ENCODE results near the gene ZMIZ1.
"Not testable (repeated sequence)": the region's sequence is repeated elsewhere in the genome, so short reads cannot be mapped to it uniquely, and the experiment has no call there.

ZMIZ1 gene

DNA sequence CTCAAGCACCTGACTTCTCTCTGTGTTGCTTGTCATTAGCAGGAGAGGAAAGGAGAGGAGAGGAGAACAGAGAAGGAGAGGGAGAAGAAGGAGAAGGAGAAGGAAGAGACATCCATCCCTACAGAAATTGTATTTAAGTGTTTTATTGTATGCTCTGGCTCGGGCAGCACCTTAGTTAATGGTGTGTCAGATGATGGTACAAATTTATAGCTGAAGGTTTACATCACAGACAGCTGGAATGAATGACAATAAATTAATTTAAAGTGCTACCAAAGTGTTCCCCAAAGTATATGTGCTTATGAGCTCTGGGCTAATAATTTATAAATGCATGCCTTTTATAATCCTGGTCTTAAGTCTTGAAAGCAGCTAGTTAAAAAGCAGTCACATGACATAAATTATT is 38.1 kb upstream of the ZMIZ1 start:
- no peak for DNase-seq

DNA sequence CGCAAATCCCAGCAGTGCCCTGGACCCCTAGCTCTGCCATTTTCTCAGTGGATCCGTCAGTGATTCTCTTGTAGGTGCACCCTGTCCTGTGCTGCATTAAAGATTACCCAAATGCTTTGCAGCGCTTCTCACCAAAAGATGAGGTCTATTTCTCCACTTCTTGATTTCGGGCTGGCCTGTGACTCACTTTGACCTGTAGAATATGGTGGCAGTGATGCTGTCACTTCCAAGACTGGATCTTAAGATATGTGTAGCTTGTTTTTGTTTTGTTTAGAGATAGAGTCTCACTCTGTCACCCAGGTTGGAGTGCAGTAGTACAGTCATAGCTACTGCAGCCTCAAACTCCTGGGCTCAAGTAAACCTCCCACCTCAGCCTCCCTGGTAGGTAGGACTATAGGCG is 37.0 kb upstream of the ZMIZ1 start:
- no peak for DNase-seq

DNA sequence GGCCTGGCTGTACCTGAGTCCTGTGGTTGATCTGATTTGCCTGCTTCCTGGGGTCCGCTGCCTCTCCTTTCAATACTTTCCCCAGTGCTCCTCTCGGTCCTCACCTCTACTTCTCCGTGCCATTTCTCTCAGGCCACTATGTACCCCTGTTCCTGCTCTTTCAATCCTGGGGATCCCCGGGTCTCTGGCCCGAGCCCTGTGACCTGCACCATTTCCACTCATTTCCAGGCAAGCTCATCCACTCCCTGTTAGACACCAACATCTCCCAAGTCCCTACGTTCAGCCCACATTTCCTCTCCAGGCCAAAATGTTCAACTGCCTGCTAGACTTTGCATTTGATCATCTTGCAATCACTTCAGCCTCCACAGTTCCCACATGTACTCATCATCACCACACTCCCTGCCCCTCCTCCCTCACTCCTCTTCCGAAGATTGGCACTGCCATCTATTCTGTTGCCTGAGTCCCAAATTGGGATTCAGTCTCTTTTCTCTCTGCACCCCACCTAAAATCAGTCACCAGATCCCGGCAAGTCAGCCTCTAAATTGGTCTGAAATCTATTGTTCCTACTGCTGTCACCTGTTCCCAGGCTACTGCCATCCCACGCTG is 34.4 kb upstream of the ZMIZ1 start:
- no peak for DNase-seq

DNA sequence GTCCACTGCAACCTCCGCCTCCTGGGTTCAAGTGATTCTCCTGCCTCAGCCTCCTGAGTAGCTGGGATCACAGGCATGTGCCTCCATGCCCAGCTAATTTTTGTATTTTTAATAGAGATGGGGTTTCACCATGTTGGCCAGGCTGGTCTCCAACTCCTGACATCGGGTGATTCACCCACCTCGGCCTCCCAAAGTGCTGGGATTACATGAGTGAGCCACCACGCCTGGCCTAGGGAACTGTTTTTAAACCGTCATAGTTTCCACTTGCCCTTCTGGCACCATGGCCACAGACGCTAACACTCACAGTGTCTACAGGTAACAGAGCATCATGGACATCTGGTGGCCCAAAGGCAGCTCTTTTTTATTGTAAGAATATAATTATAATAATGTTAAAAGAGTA is 32.4 kb upstream of the ZMIZ1 start:
- DNase-seq, result not testable (repeated sequence)

DNA sequence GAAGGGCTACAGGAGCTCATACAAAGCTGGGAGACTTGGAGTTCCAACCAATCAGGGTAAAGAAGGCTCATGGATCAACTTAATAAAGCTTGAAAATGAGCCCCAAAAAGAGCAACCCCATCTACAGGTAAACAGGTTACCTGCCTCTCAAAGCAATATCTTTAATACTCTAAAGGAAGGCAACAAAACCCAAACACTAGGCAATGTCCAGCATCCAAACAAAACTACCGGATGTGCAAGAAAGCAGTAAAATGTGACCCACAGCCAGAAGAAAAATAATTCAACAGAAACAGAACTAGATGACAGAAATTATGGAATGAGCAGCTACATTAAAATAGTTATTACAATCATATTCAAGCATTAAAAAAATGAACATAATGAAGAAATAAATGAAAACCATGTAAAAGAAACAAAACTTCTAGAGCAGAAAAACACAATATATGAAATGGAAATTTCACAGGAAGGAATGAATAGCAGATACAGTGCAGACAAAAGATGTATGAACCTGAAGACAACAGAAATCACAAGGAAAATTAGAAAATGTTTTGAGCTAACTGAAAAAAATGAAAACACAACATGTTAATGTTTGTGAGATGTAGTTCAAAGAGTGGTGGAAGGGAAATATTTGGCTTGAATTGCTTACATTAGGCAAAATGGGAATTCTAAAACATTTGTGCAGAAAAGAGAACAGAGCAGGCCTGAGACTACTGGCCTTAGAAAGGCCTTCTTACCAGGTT is 30.5 kb upstream of the ZMIZ1 start:
- DNase-seq, result no peak

DNA sequence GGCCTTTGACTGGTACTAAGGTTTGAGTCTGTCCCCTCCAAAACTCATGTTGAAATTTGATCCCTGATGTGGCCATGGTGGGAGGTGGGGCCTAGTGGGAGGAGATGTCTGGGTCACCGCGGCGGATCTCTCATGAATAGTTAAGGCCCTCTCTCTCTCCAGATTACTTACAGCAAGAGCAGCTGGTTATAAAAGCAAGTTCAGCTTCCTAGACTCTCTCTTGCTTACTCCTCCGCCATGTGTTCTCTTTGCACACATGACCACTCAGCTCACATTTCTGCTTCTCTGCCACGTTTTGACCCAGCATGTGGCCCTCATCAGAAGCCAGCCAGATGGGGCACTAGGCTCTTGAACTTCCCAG is 29.9 kb upstream of the ZMIZ1 start:
- DNase-seq, result no peak

DNA sequence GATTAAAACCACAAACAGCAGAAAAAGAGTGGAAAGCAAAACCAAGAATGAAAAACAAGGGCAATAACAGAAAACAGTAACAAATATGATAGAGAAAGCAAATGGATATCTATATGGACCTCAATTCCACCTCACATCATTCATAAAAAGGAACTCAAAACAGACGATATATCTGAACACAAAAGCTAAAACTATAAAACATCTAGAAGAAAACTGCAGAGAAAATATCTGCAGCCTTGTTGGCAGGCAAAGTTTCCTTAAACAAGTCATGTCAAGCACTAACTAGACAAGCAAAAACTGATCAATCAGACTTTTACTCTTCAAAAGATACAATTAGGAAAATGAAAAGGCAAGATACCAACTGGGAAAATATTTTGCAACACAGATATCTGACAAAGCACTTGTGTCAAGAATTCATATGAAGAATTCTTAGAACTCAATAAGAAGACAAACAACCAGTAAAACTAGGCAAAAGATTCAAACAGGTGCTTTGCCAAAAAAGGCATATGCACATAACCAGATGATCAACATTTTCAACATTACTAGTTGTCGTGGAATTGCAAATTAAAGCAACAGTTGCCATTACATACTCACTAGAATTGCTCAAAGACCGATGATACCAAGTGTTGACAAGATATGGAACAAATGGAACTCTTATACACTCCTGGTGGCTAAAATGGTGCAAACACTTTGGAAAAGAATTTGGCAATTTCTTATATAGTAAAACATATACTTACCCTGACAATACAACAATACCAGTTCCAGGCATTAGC is 25.9 kb upstream of the ZMIZ1 start:
- no peak for DNase-seq

DNA sequence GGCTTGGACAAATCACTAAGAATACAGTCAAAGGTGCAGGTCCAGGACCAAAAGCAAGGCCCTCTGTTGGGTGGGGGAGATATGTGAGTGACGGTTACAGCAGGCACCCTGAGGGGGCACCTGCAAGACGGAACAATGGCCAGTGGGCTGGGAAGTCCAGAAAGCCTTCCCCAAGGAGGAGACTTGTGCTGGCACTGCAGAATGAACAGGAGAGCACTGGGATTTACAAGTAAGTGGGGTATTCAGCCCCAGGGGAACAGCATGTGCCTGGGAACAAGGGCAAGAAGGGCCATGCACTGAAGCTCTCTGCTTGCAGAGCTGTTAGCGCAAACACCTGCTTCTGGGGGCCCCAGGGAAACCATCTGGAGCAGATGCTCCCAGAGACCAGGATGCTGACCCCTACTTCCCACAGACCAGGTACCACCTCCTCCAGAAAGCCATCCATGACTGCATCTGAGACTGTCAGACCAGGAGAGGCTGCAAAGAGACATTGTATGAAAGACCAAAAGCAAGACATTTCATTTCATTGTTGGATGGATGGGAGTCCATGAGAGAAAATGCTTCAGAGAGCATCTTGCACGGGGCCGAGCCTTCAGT is 24.6 kb upstream of the ZMIZ1 start:
- no peak for DNase-seq

DNA sequence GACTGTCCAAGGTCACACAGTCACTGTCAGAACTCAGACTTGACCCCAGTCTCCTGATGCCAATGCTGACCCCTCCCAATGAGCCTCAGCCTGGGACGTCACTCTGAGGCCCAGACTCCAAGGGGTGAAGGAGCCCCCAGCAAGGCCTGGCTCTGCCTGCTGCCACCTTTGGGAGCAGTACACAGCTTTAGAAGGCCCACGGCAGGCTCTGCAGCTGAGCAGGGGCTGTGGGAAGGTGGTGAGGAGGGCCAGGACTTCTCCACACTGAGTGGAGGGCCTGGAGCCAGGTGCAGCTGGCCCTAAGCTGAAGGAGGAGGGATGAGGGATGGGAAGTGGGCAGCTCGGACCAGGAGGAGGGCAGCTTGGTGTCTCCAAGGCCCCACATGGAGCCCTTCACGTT is 23.9 kb upstream of the ZMIZ1 start:
- DNase-seq, result no peak

DNA sequence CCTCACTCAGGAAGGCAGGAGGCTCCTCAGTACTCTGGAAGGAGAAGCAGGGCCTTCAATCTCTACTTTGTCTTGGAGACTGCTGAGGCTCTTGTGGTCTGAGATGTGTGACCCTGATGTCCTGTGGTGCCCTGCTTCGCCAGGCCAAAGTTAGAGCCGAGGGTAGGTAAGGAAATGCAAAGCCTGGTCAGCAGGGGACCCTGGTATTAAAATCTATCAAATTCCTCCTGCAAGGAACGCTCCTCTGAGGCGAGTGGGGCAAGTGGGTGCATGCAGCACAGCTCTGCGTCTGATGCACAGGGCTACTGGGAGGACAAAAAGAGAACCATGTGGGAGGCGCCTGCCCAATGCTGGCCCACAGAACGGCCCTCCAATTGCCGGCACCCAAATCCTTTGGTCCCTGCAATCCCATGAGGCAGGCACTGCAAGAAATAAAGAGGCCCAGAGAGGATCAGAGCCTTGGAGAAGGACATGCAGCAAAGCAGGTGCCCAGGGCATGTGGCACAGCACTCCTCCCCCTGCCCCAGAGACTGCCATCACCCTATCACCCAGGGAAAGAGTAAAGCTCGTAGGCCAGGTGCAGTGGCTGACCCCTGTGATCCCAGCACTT is 23.1 kb upstream of the ZMIZ1 start:
- DNase-seq, result no peak

DNA sequence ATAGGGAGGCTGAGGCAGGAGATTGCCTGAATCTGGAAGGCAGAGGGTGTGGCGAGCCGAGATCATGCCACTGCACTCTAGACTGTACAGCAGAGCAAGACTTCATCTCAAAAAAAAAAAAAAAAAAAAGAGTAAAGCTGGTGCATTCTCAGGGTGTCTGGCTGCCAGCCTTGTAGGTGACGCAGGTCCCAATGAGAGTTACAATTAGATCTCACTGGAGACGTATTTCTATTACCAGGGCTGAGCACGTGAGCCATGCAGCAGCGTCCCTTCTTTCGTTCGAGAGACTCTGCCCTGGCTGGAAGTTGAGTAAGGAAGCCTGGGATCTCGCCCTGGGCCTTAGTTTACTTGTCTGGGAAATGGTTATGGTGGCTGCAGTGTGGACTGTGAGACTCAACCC is 22.4 kb upstream of the ZMIZ1 start:
- DNase-seq, result no peak

DNA sequence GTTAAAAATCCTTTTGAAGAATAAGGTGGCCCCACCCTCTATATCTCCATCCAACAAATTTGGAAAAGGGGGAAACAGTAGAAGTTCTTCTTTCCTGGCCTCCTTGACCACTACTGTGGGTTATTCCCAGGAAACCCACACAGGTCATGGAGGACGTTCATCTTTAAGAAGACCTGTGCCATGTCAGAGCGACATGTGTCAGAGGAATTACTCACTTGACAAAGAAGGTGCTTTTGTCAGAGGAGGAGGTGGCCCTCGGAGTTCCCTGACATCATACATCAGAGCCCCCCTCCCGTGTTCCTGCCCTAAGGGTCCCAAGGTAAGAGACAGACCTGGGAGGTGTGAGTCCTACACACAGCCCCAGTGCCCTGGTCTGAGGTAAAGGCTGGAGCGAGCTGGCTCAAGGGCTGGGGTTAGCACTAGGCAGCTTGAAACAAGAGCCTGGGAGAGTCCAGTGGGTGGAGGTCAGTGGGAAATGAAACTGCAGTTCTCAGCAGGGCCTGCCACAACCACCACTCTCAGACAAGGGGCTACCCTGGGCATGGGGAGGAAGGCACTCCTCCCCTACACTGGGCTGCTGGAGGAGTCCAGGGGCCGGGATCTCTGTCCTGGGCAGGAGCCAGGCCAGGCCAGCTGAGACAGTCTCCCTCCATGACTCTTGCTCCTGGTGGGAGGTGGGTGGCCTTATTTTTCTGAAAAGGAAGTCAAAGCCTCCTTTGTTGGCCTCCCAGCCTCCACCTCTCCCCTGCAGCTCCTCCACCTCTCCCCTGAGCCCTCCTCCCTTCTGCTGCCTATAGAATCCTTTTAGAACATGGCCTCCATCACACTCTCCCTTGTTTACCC is 21.8 kb upstream of the ZMIZ1 start:
- DNase-seq, result no peak

DNA sequence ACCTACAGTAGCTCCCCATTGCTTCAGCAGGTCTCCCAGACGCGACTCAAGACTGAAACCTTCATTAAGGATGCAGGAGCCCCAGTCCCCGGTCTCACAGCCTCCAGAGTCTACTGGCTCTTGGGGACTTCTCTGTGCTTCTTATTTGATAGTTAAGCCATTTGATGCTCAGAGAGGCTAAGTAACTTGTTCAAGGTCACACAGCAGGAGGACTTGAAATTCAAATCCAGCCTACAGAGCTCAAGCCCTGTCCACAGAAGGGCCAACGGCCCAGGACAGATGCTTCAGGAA is 21.2 kb upstream of the ZMIZ1 start:
- DNase-seq, result no peak

DNA sequence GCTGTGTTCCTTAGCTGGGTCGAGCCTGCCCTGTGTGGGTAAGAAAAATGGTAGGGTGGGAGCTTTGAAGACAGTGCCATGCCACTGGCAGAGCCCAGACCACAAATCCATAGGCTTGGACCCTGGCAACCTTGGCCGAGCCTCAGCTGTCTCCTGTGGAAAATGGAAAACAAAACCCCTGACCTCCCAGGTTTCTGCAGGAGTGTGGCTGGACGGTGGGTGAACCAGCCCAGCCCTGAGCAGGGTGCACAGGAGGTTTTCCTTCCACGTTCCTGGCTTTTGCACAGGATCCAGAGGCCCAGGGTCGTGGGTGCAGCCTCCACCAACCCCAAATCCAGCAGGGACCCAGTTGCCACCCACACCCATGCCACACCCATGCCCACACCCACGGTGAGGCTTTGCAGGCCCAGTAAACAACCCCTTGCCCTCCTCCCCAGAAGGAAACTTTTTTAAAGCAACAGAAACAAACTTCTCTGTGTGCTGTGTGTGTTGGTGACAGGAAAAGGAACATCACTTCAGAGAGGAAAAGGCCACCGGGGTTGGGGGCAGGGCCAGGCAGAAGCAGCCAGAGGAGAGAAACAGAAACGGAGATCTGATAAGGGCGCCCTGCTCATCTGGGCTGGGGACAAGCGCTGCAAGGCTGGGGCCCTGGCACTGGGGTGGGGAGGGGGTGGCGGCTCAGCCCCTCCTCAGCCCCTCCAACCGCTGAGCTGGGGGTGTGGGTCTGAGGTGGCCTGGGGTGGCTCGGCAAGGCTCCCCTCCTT is 20.7 kb upstream of the ZMIZ1 start:
- no peak for DNase-seq

DNA sequence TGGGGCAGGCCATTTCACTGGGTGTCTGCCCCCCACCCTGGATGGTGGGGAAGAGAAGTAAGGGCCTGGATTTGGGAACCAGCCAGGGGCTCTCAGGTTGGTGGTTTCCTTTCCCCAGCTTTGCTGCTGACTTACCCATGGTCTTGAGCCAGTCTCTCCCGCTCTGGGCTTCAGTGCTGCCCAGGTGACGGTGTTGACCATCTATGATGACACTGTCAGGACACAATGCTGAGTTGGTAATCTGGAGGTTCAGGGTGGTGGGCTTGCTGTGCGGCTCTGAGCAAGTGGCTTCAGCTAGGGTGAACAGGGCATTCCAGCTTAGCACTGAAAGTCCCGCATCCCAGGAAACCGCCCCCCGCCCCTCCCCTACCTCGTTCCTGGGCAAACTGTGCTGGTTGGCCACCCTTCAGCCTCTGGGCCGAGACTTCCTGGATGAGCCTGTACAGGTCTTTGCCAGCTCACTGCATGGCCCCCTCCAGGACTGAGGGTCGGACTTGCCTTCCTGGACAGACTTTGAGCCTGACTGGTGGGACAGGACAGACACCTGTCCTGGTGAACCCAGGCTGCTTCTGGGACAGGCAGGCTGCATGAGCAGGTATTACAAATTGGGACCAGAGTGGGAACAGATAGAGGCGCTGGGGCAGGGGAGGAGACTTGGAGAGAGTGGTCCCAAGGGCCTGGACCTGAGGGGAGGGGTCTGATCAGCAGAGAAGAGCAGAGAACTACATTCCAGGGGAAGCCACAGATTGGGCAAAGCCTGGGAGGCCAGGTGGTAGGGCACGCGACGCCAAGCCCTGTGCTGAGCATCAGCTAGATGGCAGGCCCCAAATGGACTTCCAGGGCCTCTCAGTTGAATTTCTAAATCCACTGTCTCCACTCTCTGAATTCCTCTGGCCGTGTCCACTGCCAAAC is 19.9 kb upstream of the ZMIZ1 start:
- DNase-seq, result no peak

DNA sequence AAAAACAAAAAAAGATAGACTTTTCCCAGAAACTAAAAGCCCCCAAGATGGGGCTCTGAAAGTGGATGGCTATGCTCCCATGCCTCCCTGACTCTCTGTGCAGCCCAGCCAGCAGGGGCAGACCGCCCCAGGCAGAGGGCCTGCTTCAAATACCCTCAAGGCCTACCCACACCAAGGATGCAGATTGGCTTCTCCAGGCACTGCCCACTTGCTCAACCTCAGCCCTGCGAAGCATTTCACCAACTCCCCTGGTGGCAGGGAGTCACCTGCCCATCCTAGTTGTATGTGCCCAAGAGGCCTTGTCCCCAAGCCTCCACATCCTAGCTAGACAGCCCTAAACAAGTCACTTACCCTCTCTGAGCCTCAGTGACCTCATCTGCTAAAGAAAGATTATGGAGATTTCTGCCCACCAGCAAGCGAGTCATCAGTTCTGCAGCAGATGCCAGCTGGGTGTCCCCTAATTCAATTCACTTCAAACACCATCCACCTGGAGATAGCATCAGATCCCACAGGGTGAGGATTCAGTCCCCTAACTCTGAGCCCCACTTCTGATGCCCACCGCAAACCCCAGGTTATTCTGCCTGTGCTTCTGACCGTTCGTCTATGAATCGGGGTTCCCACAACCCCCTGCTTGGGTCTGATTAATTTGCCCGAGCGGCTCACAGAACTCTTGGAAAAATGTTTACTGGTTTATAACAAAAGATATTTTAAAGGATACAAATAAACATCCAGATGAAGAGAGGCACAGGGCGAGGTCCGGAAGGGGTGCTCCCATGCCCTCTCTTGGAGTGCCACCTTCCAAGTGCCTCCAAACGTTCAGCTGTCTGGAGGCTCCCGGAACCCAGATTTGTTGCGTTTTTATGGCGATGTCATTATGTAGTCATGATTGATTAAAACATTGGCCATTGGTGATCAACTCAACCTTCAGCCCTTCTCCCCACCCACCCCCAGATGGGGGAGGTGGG is 18.6 kb upstream of the ZMIZ1 start:
- DNase-seq, result no peak

DNA sequence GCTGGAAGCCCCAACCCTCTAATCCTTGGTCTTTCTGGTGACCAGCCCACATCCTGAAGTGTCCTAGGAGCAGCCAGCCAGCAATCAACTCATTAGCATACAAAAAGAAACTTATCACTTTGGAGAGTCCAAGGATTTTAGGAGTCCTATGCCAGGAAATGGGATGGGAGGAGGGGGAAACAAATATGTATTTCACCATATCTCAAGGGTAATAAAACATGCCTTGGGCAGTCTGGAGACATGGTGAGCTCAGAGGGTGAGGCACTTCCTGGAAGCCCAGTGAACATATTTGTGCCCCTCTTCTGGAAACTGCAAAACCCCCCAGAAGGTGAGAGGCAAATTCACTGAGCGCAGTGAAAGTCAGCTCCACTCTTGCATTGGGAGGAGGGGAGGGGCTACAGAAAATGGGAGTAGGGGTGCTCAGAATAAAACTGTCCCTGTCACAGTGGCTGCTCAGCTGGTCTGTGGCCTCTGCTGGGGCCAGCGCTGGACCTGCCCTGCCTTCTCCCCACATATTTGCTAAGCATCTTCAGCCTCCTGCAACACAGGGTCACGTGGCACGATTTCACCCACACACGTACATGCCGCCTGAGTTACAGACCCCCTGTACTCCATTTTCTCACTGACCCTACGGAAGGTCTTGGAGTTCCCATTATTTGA is 17.7 kb upstream of the ZMIZ1 start:
- no peak for DNase-seq

DNA sequence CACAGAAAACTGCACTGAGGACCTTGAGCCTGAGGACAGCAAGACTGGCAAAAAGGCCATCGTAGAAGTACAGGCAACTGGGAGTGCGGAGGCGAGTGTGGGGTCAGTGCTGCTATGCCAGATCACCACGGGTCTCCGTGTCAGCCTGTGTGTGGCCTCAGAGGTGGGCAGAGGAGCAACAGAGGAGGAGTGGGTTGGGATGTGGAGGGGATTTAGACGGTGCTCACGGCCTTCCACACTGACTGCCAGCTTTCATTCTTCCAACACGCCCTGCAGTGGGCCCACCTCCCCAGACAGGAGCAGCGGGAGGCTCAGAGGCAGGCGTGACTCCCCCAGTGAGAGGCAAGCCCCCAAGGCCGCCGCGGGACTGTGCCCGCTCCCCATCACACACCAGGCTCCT is 17.0 kb upstream of the ZMIZ1 start:
- DNase-seq, result no peak
